HCT116 (cell line): ENCODE data around the gene OPHN1. TPM values are rescaled to one million over a fixed set of nuclear protein-coding genes. Genes with fewer than 3 reads are reported as not detected.
"Not testable (repeated sequence)": the region's sequence is repeated elsewhere in the genome, so short reads cannot be mapped to it uniquely, and the experiment has no call there.

Experiments
- ATAC-seq: fragments of 200-7000 bp; cut with Tn5 transposase; 2 replicates; pipeline ENCODE4 v1.9.1; 2020; ENCODE audit warnings: mild to moderate bottlenecking, moderate library complexity
- BruUV-seq: library from RNA; stranded (reverse); fragments of 400-500 nt; replicated peaks from 2 replicates; lab custom pipeline; 2021; lab: Mats Ljungman, UMichigan
- CTCF ChIA-PET: fragments of 300-600 bp; sonication (Branson Sonifier 250); formaldehyde crosslinking; loops from one replicate; lab custom pipeline; 2021; ENCODE audit warnings: antibody characterized with exemption; lab: Charles Lee
- POLR2A ChIA-PET: fragments of 300-600, 350-600 bp; sonication (Branson Sonifier 250); formaldehyde crosslinking; loops from one replicate; lab custom pipeline; 2021; ENCODE audit warnings: antibody characterized with exemption; lab: Charles Lee
- RAD21 ChIA-PET, 2 experiments: fragments of 300-600 bp; sonication (Branson Sonifier 250); formaldehyde crosslinking; loops; one replicate each; lab custom pipeline; 2023; ENCODE audit warnings: low total read pairs in 2 of 2; ENCODE audit not compliant: uncharacterized antibody in 2 of 2, unreplicated experiment in 2 of 2, low non-redundant PET in 1 of 2; lab: Charles Lee
- DNase-seq: peaks from one replicate; pipeline ENCODE4 v3.0.0-alpha.2; 2010; ENCODE audit warnings: low read depth, low spot score
- H2AFZ ChIP-seq: fragments of 200-600 bp; shearing (Covaris generic), sonication (generic); 2 replicates; pipeline ENCODE4 v1.6.1; 2017; ENCODE audit warnings: low read depth, mixed run types, mixed read lengths, antibody characterized with exemption, low read length; ENCODE audit not compliant: poor library complexity, severe bottlenecking
- H3K27ac ChIP-seq: 2 replicates; pipeline ENCODE4 v1.5.1; 2012; ENCODE audit warnings: low read depth, low read length
- H3K27me3 ChIP-seq: fragments of 200-600 bp; sonication (generic); 2 replicates; pipeline ENCODE4 v1.6.1; 2016; ENCODE audit warnings: mixed run types, low read length, mixed read lengths; ENCODE audit not compliant: insufficient read depth
- H3K36me3 ChIP-seq, 2 experiments: fragments of 200-500 bp in 1 of 2; fragments of 200-600 bp in 1 of 2; sonication (Bioruptor generic) in 1 of 2; sonication (generic) in 1 of 2; 2 replicates each; pipeline versions ENCODE4 v1.5.1 to v1.6.1; 2014 to 2016; ENCODE audit warnings: low read length in 2 of 2, inconsistent platforms in 1 of 2, mixed read lengths in 1 of 2, mixed run types in 1 of 2; ENCODE audit not compliant: insufficient read depth in 2 of 2, control insufficient read depth in 1 of 2
- H3K4me1 ChIP-seq, 2 experiments: fragments of 200-600 bp in 1 of 2; sonication (generic) in 1 of 2; 2 replicates each; pipeline versions ENCODE4 v1.5.1 to v1.6.1; 2012 to 2017; ENCODE audit warnings: low read length in 2 of 2, inconsistent platforms in 1 of 2, mild to moderate bottlenecking in 1 of 2, mixed read lengths in 1 of 2, mixed run types in 1 of 2, moderate library complexity in 1 of 2; ENCODE audit not compliant: insufficient read depth in 2 of 2, control insufficient read depth in 1 of 2
- H3K4me2 ChIP-seq: fragments of 200-600 bp; sonication (generic); 2 replicates; pipeline ENCODE4 v1.6.1; 2017; ENCODE audit warnings: mixed run types, low read length, mixed read lengths
- H3K4me3 ChIP-seq, 2 experiments: fragments of 200-600 bp in 1 of 2; sonication (generic) in 1 of 2; replicated peaks in 1 of 2; 2 replicates each; pipeline ENCODE4 v1.5.1; 2011 to 2016; ENCODE audit warnings: low read length in 2 of 2, control low read depth in 1 of 2, low read depth in 1 of 2, mild to moderate bottlenecking in 1 of 2, mixed read lengths in 1 of 2, mixed run types in 1 of 2
- H3K79me2 ChIP-seq: fragments of 200-600 bp; sonication (generic); 2 replicates; pipeline ENCODE4 v1.6.1; 2017; ENCODE audit warnings: mild to moderate bottlenecking, mixed run types, low read length, moderate library complexity, mixed read lengths; ENCODE audit not compliant: insufficient read depth
- H3K9ac ChIP-seq: fragments of 200-600 bp; sonication (generic); 2 replicates; pipeline ENCODE4 v1.6.1; 2016; ENCODE audit warnings: low read length, mixed read lengths
- H3K9me2 ChIP-seq: fragments of 200-600 bp; sonication (generic), shearing (Covaris generic); 2 replicates; pipeline ENCODE4 v1.6.1; 2017; ENCODE audit warnings: mixed run types, mild to moderate bottlenecking, moderate library complexity; ENCODE audit not compliant: insufficient read depth
- H3K9me3 ChIP-seq, 2 experiments: fragments of 200-500 bp in 1 of 2; fragments of 200-600 bp in 1 of 2; sonication (Bioruptor generic) in 1 of 2; sonication (generic) in 1 of 2; 2 replicates each; pipeline ENCODE4 v1.6.1; 2014 to 2017; ENCODE audit warnings: low read length in 2 of 2, mixed read lengths in 2 of 2, inconsistent platforms in 1 of 2, low read depth in 1 of 2, mild to moderate bottlenecking in 1 of 2, mixed run types in 1 of 2, moderate library complexity in 1 of 2; ENCODE audit not compliant: control insufficient read depth in 1 of 2, insufficient read depth in 1 of 2
- H4K20me1 ChIP-seq: fragments of 200-600 bp; sonication (generic), shearing (Covaris generic); 2 replicates; pipeline ENCODE4 v1.6.1; 2017; ENCODE audit warnings: mixed run types, mild to moderate bottlenecking, moderate library complexity; ENCODE audit not compliant: insufficient read depth
- ATF3 ChIP-seq: IDR thresholded peaks from 2 replicates; pipeline ENCODE4 v1.6.1; 2012
- CEBPB ChIP-seq: IDR thresholded peaks from 2 replicates; pipeline ENCODE4 v1.6.1; 2012; ENCODE audit warnings: low read depth
- CTCF ChIP-seq, 3 experiments: fragments of 200-600 bp in 1 of 3; sonication (generic) in 1 of 3; IDR thresholded peaks in 2 of 3; conservative IDR thresholded peaks in 1 of 3; 2 replicates each; pipeline ENCODE4 v1.5.1; 2012 to 2017; ENCODE audit warnings: low read depth in 2 of 3, low read length in 2 of 3, antibody characterized with exemption in 1 of 3, borderline replicate concordance in 1 of 3, control low read depth in 1 of 3, mild to moderate bottlenecking in 1 of 3, mixed read lengths in 1 of 3, mixed run types in 1 of 3, moderate library complexity in 1 of 3; ENCODE audit not compliant: insufficient read depth in 1 of 3
- EGR1 ChIP-seq: IDR thresholded peaks from 2 replicates; pipeline ENCODE4 v1.6.1; 2012; ENCODE audit warnings: low read depth
- ELF1 ChIP-seq: IDR thresholded peaks from 2 replicates; pipeline ENCODE4 v1.6.1; 2012; ENCODE audit warnings: low read depth, borderline replicate concordance
- EZH2 ChIP-seq: fragments of 200-600 bp; sonication (generic); IDR thresholded peaks from 2 replicates; pipeline ENCODE4 v1.6.1; 2017; ENCODE audit warnings: antibody characterized with exemption, mixed run types
- EZH2phosphoT487 ChIP-seq: fragments of 200-600 bp; IDR thresholded peaks from 2 replicates; pipeline ENCODE4 v1.6.1; 2018; ENCODE audit warnings: antibody characterized with exemption, borderline replicate concordance
- FOSL1 ChIP-seq: IDR thresholded peaks from 2 replicates; pipeline ENCODE4 v1.6.1; 2012; ENCODE audit warnings: low read depth
- JUND ChIP-seq: IDR thresholded peaks from 2 replicates; pipeline ENCODE4 v1.6.1; 2012
- MAX ChIP-seq: IDR thresholded peaks from 2 replicates; pipeline ENCODE4 v1.6.1; 2012
- POLR2AphosphoS5 ChIP-seq: IDR thresholded peaks from 2 replicates; pipeline ENCODE4 v1.6.1; 2011; ENCODE audit warnings: mild to moderate bottlenecking, low read depth, low read length, moderate library complexity
- RAD21 ChIP-seq: IDR thresholded peaks from 2 replicates; pipeline ENCODE4 v1.6.1; 2012; ENCODE audit warnings: low read depth, mild to moderate bottlenecking
- SIN3A ChIP-seq: IDR thresholded peaks from 2 replicates; pipeline ENCODE4 v1.6.1; 2012; ENCODE audit warnings: low read depth
- SRF ChIP-seq: IDR thresholded peaks from 2 replicates; pipeline ENCODE4 v1.6.1; 2012; ENCODE audit warnings: low read depth
- TCF7L2 ChIP-seq: IDR thresholded peaks from 2 replicates; pipeline ENCODE4 v1.7.0; 2011; ENCODE audit warnings: borderline replicate concordance, inconsistent platforms; ENCODE audit not compliant: insufficient read depth, insufficient read length; ENCODE audit errors: extremely low read depth
- YY1 ChIP-seq: IDR thresholded peaks from 2 replicates; pipeline ENCODE4 v1.6.1; 2011; ENCODE audit warnings: low read length, low read depth, moderate library complexity, mild to moderate bottlenecking; ENCODE audit not compliant: insufficient replicate concordance; ENCODE audit errors: extremely low read depth
- ZBTB33 ChIP-seq: IDR thresholded peaks from 2 replicates; pipeline ENCODE4 v1.6.1; 2011; ENCODE audit warnings: mild to moderate bottlenecking, low read length, moderate library complexity; ENCODE audit not compliant: insufficient replicate concordance; ENCODE audit errors: extremely low read depth
- ZFX ChIP-seq: fragments of 450-650 bp; IDR thresholded peaks from 2 replicates; pipeline ENCODE4 v1.6.1; 2017
- ZNF274 ChIP-seq: fragments of 200-500 bp; sonication (Bioruptor generic); IDR thresholded peaks from 2 replicates; pipeline ENCODE4 v1.6.1; 2014; ENCODE audit warnings: mild to moderate bottlenecking, low read depth, low read length, inconsistent platforms
- intact Hi-C: fragments of 100-400 bp; cut with micrococcal nuclease; formaldehyde crosslinking; loops from 2 replicates; pipeline ENCODE4 v1.10.0; 2022
- total RNA-seq: library from RNA; stranded (reverse); gene quantifications from one replicate; pipeline ENCODE4 v1.2.1, GENCODE V29; 2021; ENCODE audit not compliant: unreplicated experiment

Gene OPHN1
- total RNA-seq, 1 experiment from 2014 or later, result 2.9 TPM

GRCh38 chrX:68332201-68332731 lies 101.0 kb downstream of the OPHN1 start:
- DNase-seq, result no peak
- TF ChIP-seq ZNF274, result no peak
- TF ChIP-seq CEBPB, result no peak
- TF ChIP-seq SIN3A, result no peak
- TF ChIP-seq EZH2, result no peak
- no peak for TF ChIP-seq MAX
- no peak for TF ChIP-seq ZBTB33
- TF ChIP-seq RAD21, result no peak
- TF ChIP-seq ELF1, result no peak
- TF ChIP-seq POLR2AphosphoS5, result no peak
- no peak for TF ChIP-seq EZH2phosphoT487
- TF ChIP-seq TCF7L2, result no peak
- TF ChIP-seq ATF3, result no peak
- TF ChIP-seq ZFX, result no peak
- no peak for TF ChIP-seq FOSL1
- no peak for TF ChIP-seq SRF
- no peak for TF ChIP-seq YY1
- TF ChIP-seq CTCF (IDR thresholded peaks at IDR 0.05 in 2 of 3, conservative IDR thresholded peaks at IDR 0.05 in 1 of 3; ENCODE audit: borderline replicate concordance in 1 of 3, insufficient read depth in 1 of 3, low read depth in 2 of 3, low read length in 2 of 3), result no peak
- no peak for TF ChIP-seq EGR1
- TF ChIP-seq JUND, result no peak
- Histone ChIP-seq H3K9ac (no peak overlapping the region), H4K20me1 (no peaks in the 10 kb centered on the region), H3K4me1 (no peaks in the 10 kb centered on the region), H3K36me3 (no peaks in the 10 kb centered on the region), H3K27ac (no peak overlapping the region), H2AFZ (no peak overlapping the region), H3K79me2 (no peaks in the 10 kb centered on the region), H3K9me2 (no peaks in the 10 kb centered on the region), H3K4me2 (no peak overlapping the region), H3K4me3 (no peak overlapping the region), H3K9me3 (no peaks in the 10 kb centered on the region), H3K27me3 (no peaks in the 10 kb centered on the region)
- intact Hi-C loops, result no loop called here
- no peak for ATAC-seq
- CTCF ChIA-PET, result no interaction called here
- BruUV-seq, result no TSS peak
- RAD21 ChIA-PET, result no interaction called here
- POLR2A ChIA-PET, result no interaction called here

- POLR2A ChIA-PET, H3K79me2 ChIP-seq, RAD21 ChIA-PET, H3K27ac ChIP-seq, H2AFZ ChIP-seq, DNase-seq, H4K20me1 ChIP-seq, H3K9me2 ChIP-seq, ATAC-seq, H3K4me3 ChIP-seq, intact Hi-C loops, H3K9me3 ChIP-seq, H3K36me3 ChIP-seq, BruUV-seq, H3K4me1 ChIP-seq, CTCF ChIA-PET, H3K4me2 ChIP-seq, H3K9ac ChIP-seq, H3K27me3 ChIP-seq: not testable (repeated sequence)
These were observed 106.5 kb downstream of the OPHN1 start for GRCh38 chrX:68326841-68327240.
